IMR-90 (cell line): ENCODE data around the gene LTBP2. TPM values are rescaled to one million over a fixed set of nuclear protein-coding genes. Genes with fewer than 3 reads are reported as not detected.
A peak's percentile ranks its signal among the peaks of the same experiment; 100 is the strongest.

Experiments
- ATAC-seq: fragments of 200-7000 bp; cut with Tn5 transposase; 2 replicates; pipeline ENCODE4 v1.9.1; 2020; ENCODE audit warnings: low read depth, mild to moderate bottlenecking, moderate library complexity
- BruUV-seq: library from RNA; stranded (reverse); fragments of 400-500 nt; replicated peaks from 2 replicates; lab custom pipeline; 2021; lab: Mats Ljungman, UMichigan
- CTCF ChIA-PET: fragments of 300-600 bp; formaldehyde crosslinking; extraction: SDS; loops from one replicate; lab custom pipeline; 2021; ENCODE audit warnings: antibody characterized with exemption; lab: Yijun Ruan, JAX
- POLR2A ChIA-PET: fragments of 300-600 bp; sonication (Branson Sonifier 250); formaldehyde crosslinking; loops from one replicate; lab custom pipeline; 2022; ENCODE audit warnings: antibody characterized with exemption; ENCODE audit not compliant: unreplicated experiment; lab: Charles Lee
- DNase-seq: peaks from one replicate; pipeline ENCODE4 v3.0.0; 2013
- H2AFZ ChIP-seq: replicated peaks from 2 replicates; pipeline ENCODE3; 2013; ENCODE audit warnings: low read length, mild to moderate bottlenecking; ENCODE audit not compliant: poor library complexity
- H2AK5ac ChIP-seq: 2 replicates; pipeline ENCODE4 v1.6.1; 2013; ENCODE audit warnings: low read depth, low read length, inconsistent platforms
- H2AK9ac ChIP-seq: replicated peaks from 2 replicates; pipeline ENCODE3; 2013; ENCODE audit warnings: mild to moderate bottlenecking, low read depth, low read length, moderate library complexity; ENCODE audit not compliant: poor library complexity
- H2BK120ac ChIP-seq: 2 replicates; pipeline ENCODE4 v1.6.1; 2013; ENCODE audit warnings: low read depth, low read length, inconsistent platforms
- H2BK15ac ChIP-seq: 3 replicates; pipeline ENCODE4 v1.6.1; 2013; ENCODE audit warnings: low read depth, low read length, inconsistent platforms
- H2BK20ac ChIP-seq: 2 replicates; pipeline ENCODE4 v1.6.1; 2013; ENCODE audit warnings: low read depth, mild to moderate bottlenecking, inconsistent platforms, low read length, moderate library complexity
- H2BK5ac ChIP-seq: 2 replicates; pipeline ENCODE4 v1.6.1; 2013; ENCODE audit warnings: mild to moderate bottlenecking, low read depth, low read length, inconsistent platforms; ENCODE audit not compliant: poor library complexity, severe bottlenecking
- H3K14ac ChIP-seq: replicated peaks from 2 replicates; pipeline ENCODE4 v1.6.1; 2013; ENCODE audit warnings: low read depth, low read length, inconsistent platforms
- H3K18ac ChIP-seq: 2 replicates; pipeline ENCODE4 v1.6.1; 2013; ENCODE audit warnings: low read depth, low read length, control low read depth
- H3K23ac ChIP-seq: 2 replicates; pipeline ENCODE4 v1.6.1; 2013; ENCODE audit warnings: low read depth, low read length, inconsistent platforms
- H3K27ac ChIP-seq: 2 replicates; pipeline ENCODE4 v1.5.1; 2013; ENCODE audit warnings: mild to moderate bottlenecking, control low read depth, low read length; ENCODE audit not compliant: insufficient read depth
- H3K27me3 ChIP-seq: 2 replicates; pipeline ENCODE4 v1.6.1; 2013; ENCODE audit warnings: low read length; ENCODE audit not compliant: control insufficient read depth, insufficient read depth
- H3K36me3 ChIP-seq: 2 replicates; pipeline ENCODE4 v1.6.1; 2013; ENCODE audit warnings: low read length, mixed read lengths; ENCODE audit not compliant: control insufficient read depth, insufficient read depth
- H3K4ac ChIP-seq: 2 replicates; pipeline ENCODE4 v1.6.1; 2013; ENCODE audit warnings: low read depth, low read length, inconsistent platforms
- H3K4me1 ChIP-seq: 2 replicates; pipeline ENCODE4 v1.6.1; 2013; ENCODE audit warnings: low read length, mixed read lengths; ENCODE audit not compliant: control insufficient read depth, insufficient read depth
- H3K4me2 ChIP-seq: 2 replicates; pipeline ENCODE4 v1.6.1; 2013; ENCODE audit warnings: low read depth, mild to moderate bottlenecking, control low read depth, low read length, moderate library complexity
- H3K4me3 ChIP-seq: 2 replicates; pipeline ENCODE4 v1.5.1; 2013; ENCODE audit warnings: low read depth, mild to moderate bottlenecking, control low read depth, low read length, moderate library complexity; ENCODE audit not compliant: insufficient read depth
- H3K56ac ChIP-seq: 2 replicates; pipeline ENCODE4 v1.6.1; 2013; ENCODE audit warnings: low read length, inconsistent platforms; ENCODE audit not compliant: insufficient read depth; ENCODE audit errors: extremely low read depth
- H3K79me1 ChIP-seq, 2 experiments: 2 replicates each; pipeline ENCODE4 v1.6.1; 2013; ENCODE audit warnings: low read length in 2 of 2, inconsistent platforms in 1 of 2, low read depth in 1 of 2
- H3K9ac ChIP-seq: 2 replicates; pipeline ENCODE4 v1.6.1; 2013; ENCODE audit warnings: low read depth, low read length, control low read depth
- H3K9me1 ChIP-seq: 2 replicates; pipeline ENCODE4 v1.6.1; 2013; ENCODE audit warnings: low read length, inconsistent platforms; ENCODE audit not compliant: insufficient read depth
- H3K9me3 ChIP-seq: 2 replicates; pipeline ENCODE4 v1.6.1; 2013; ENCODE audit warnings: low read length; ENCODE audit not compliant: control insufficient read depth, insufficient read depth
- H4K20me1 ChIP-seq: 2 replicates; pipeline ENCODE4 v1.6.1; 2013; ENCODE audit warnings: low read length, inconsistent platforms; ENCODE audit not compliant: insufficient read depth
- H4K5ac ChIP-seq: 2 replicates; pipeline ENCODE4 v1.6.1; 2013; ENCODE audit warnings: mild to moderate bottlenecking, low read depth, low read length, control low read depth
- H4K8ac ChIP-seq, 2 experiments: 2 replicates each; pipeline ENCODE4 v1.6.1; 2013; ENCODE audit warnings: low read depth in 2 of 2, low read length in 2 of 2, control low read depth in 1 of 2, inconsistent platforms in 1 of 2
- H4K91ac ChIP-seq: 2 replicates; pipeline ENCODE4 v1.6.1; 2013; ENCODE audit warnings: low read depth, low read length, inconsistent platforms; ENCODE audit not compliant: insufficient read depth
- BHLHE40 ChIP-seq: fragments of 150-350 bp; IDR thresholded peaks from 2 replicates; pipeline ENCODE4 v1.6.1; 2016; ENCODE audit warnings: mild to moderate bottlenecking, low read depth, low read length
- CHD1 ChIP-seq: IDR thresholded peaks from 2 replicates; pipeline ENCODE4 v1.6.1; 2012; ENCODE audit warnings: low read depth, low read length, improper control_type of control experiment
- CTCF ChIP-seq: conservative IDR thresholded peaks from 2 replicates; pipeline ENCODE4 v1.5.1; 2012; ENCODE audit warnings: mild to moderate bottlenecking, low read depth, low read length, improper control_type of control experiment
- FOS ChIP-seq: fragments of 150-350 bp; IDR thresholded peaks from 2 replicates; pipeline ENCODE4 v1.6.1; 2016; ENCODE audit warnings: low read depth, low read length
- MAFK ChIP-seq: IDR thresholded peaks from 2 replicates; pipeline ENCODE4 v1.6.1; 2012; ENCODE audit warnings: low read depth, low read length, improper control_type of control experiment
- MXI1 ChIP-seq: IDR thresholded peaks from 2 replicates; pipeline ENCODE4 v1.6.1; 2012; ENCODE audit warnings: low read depth, mild to moderate bottlenecking, low read length, moderate library complexity, borderline replicate concordance
- RAD21 ChIP-seq: IDR thresholded peaks from 2 replicates; pipeline ENCODE4 v1.6.1; 2012; ENCODE audit warnings: low read length, improper control_type of control experiment
- RCOR1 ChIP-seq: IDR thresholded peaks from 2 replicates; pipeline ENCODE4 v1.6.1; 2012; ENCODE audit warnings: mild to moderate bottlenecking, low read length, improper control_type of control experiment; ENCODE audit not compliant: insufficient replicate concordance
- WGBS, 2 experiments: methylation state at CpG; one replicate each; pipeline versions ENCODE4 v1.1.5 to v1.1.7; 2013; ENCODE audit warnings: missing lambda C conversion rate in 2 of 2; ENCODE audit not compliant: insufficient read length in 1 of 2; ENCODE audit errors: extremely low coverage in 2 of 2; 5-methylcytosine and 5-hydroxymethylcytosine counted together
- dilution Hi-C: fragments of 300-500 bp; cut with HindIII; formaldehyde crosslinking; loops from one replicate; pipeline ENCODE4 v1.14.3; 2018; ENCODE audit warnings: low sequenced_read_pairs; ENCODE audit not compliant: unreplicated experiment
- in situ Hi-C: fragments of 300-500 bp; cut with MboI; formaldehyde crosslinking; loops from 3 replicates; pipeline ENCODE4 v1.14.3; 2019; ENCODE audit warnings: low sequenced_read_pairs, inconsistent platforms, mixed read lengths
- intact Hi-C: fragments of 100-400 bp; cut with micrococcal nuclease; formaldehyde crosslinking; loops from 2 replicates; pipeline ENCODE4 v1.10.0; 2022
- polyA plus RNA-seq, 3 experiments: library from polyadenylated mRNA; depleted of rRNA; stranded (reverse); fragments of >200 nt; gene quantifications; 2 replicates each; pipeline ENCODE4 v1.2.3, GENCODE V29; 2012; ENCODE audit warnings: low replicate concordance in 1 of 3
- total RNA-seq: library from RNA; depleted of rRNA; stranded (reverse); fragments of >200 nt; gene quantifications from 2 replicates; pipeline ENCODE4 v1.2.3, GENCODE V29; 2012

The LTBP2 gene
- total and polyA plus RNA-seq, 2 of the 4 experiments (the other 2 are of a cell fraction), result 23.8 to 79.3 TPM

GRCh38 chr14:74580275-74580672 is 31.8 kb downstream of the LTBP2 start:
- Histone ChIP-seq H2AK9ac (peak overlapping the region; percentile 59), H3K9me3 (no peaks in the 10 kb centered on the region), H3K27me3 (no peaks in the 10 kb centered on the region), H3K56ac (peak overlapping the region; percentile 83), H4K8ac (peak overlapping the region; percentile 91 to 94), H3K9me1 (peaks cover 63% of the 10 kb centered on the region), H3K4me1 (peaks cover 53% of the 10 kb centered on the region), H4K5ac (peak overlapping the region; percentile 80; the same call in 1 of the 2 replicates), H3K18ac (peak overlapping the region; percentile 94), H2AK5ac (peak overlapping the region; percentile 100), H3K4me2 (no peak overlapping the region), H2AFZ (peak overlapping the region; percentile 52), H3K4me3 (no peak overlapping the region), H3K27ac (peak overlapping the region; percentile 33), H3K36me3 (no peaks in the 10 kb centered on the region), H2BK15ac (peak overlapping the region; percentile 100), H4K20me1 (no peaks in the 10 kb centered on the region), H2BK20ac (peak overlapping the region; percentile 89), H3K79me1 (peaks cover 24 to 96% of the 10 kb centered on the region in 2 experiments), H3K9ac (no peak overlapping the region), H4K91ac (peak overlapping the region; percentile 95), H3K23ac (peak overlapping the region; percentile 99), H2BK5ac (peak overlapping the region; percentile 95), H3K14ac (peak overlapping the region; percentile 80), H3K4ac (peak overlapping the region; percentile 99), H2BK120ac (peak overlapping the region; percentile 98)
- 72% methylated on average over 2 of the region's 4 CpGs; no CpG with 5 or more reads in 1 of the 2 experiments for WGBS, 2 experiments
- no peak; the same call in 1 of the 2 replicates for ATAC-seq
- POLR2A ChIA-PET, result interaction anchor here (1.0 kb wide), 2 partner anchors 8 to 14 kb away, joined by 3 read pairs; no protein-coding TSS in a partner anchor
- intact Hi-C loops, result no loop called here
- dilution Hi-C loops, result no loop called here
- no TSS peak for BruUV-seq
- in situ Hi-C loops, result no loop called here
- CTCF ChIA-PET, result no interaction called here
- DNase-seq, result no peak
- no peak for TF ChIP-seq RCOR1
- no peak for TF ChIP-seq CHD1
- no peak for TF ChIP-seq RAD21
- no peak for TF ChIP-seq MXI1
- TF ChIP-seq FOS, result no peak
- TF ChIP-seq CTCF, result no peak
- no peak for TF ChIP-seq MAFK
- TF ChIP-seq BHLHE40, result no peak
